Tibial nerve (tissue), 4 donors: Measurements from ENCODE around the gene RAP1A.

Source experiments
- CTCF ChIP-seq, 5 experiments: fragments of 200-600 bp in 3 of 5; fragments of 450-650 bp in 2 of 5; sonication (generic) in 3 of 5; IDR thresholded peaks; one replicate each; pipeline ENCODE4 v1.5.1; 2016 to 2019; ENCODE audit warnings: antibody characterized with exemption in 5 of 5, mild to moderate bottlenecking in 3 of 5, moderate library complexity in 2 of 5
- EP300 ChIP-seq, 2 donors: sonication (generic); formaldehyde crosslinking; IDR thresholded peaks; one replicate each; pipeline ENCODE4 v1.6.1; 2017; ENCODE audit warnings: antibody characterized with exemption in 2 of 2, mild to moderate bottlenecking in 1 of 2
- POLR2A ChIP-seq, 2 donors: fragments of 450-650 bp; IDR thresholded peaks; one replicate each; pipeline ENCODE4 v1.6.1; 2017; ENCODE audit warnings: antibody characterized with exemption in 2 of 2, mild to moderate bottlenecking in 2 of 2, moderate library complexity in 2 of 2

- no peak for TF ChIP-seq CTCF (IDR thresholded peaks at IDR 0.05)
- TF ChIP-seq EP300 (IDR thresholded peaks at IDR 0.05): no peak
- TF ChIP-seq POLR2A (IDR thresholded peaks at IDR 0.05): no peak
Observed at GRCh38 chr1:111679541-111679940, 60.0 kb downstream of the RAP1A start.
